GM10248 (cell line): ENCODE data around the gene SETX.

Experiments
- CTCF ChIA-PET: fragments of 300-600 bp; sonication (Branson Sonifier 250); formaldehyde crosslinking; extraction: SDS; loops from one replicate; lab custom pipeline; 2021; ENCODE audit warnings: antibody characterized with exemption; lab: Yijun Ruan, JAX
- POLR2A ChIA-PET: fragments of 350-650 bp; sonication (Branson Sonifier 250); formaldehyde crosslinking; extraction: SDS; loops from one replicate; lab custom pipeline; 2020; ENCODE audit warnings: antibody characterized with exemption; lab: Yijun Ruan, JAX
- DNase-seq: peaks from one replicate; pipeline ENCODE4 v3.0.0; 2012; ENCODE audit errors: extremely low spot score
- TF ChIP-seq, protein P1 (sequence below): IDR thresholded peaks from 2 replicates; pipeline ENCODE4 v1.5.1; 2012; ENCODE audit warnings: mild to moderate bottlenecking, low read depth; ENCODE audit errors: extremely low read depth, missing control alignments, control extremely low read depth

SETX gene

DNA sequence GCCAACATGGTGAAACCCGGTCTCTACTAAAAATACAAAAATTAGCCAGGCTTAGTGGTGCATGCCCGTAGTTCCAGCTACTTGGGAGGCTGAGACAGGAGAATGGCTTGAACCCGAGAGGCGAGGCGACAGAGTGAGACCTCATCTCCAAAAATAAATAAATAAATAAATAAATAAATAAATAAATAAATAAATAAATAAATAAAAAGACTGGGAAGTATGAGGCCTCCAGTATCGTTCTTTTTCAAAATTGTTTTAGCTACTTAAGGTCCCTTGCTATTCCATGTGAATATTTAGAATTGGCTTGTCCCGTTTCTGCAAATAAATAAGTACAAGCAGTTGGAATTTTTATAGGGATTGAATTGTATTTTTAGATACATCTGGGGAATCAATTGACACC, 3.0 kb upstream of the SETX start:
- CTCF ChIA-PET = no interaction called here
- TF ChIP-seq, protein P1, sequence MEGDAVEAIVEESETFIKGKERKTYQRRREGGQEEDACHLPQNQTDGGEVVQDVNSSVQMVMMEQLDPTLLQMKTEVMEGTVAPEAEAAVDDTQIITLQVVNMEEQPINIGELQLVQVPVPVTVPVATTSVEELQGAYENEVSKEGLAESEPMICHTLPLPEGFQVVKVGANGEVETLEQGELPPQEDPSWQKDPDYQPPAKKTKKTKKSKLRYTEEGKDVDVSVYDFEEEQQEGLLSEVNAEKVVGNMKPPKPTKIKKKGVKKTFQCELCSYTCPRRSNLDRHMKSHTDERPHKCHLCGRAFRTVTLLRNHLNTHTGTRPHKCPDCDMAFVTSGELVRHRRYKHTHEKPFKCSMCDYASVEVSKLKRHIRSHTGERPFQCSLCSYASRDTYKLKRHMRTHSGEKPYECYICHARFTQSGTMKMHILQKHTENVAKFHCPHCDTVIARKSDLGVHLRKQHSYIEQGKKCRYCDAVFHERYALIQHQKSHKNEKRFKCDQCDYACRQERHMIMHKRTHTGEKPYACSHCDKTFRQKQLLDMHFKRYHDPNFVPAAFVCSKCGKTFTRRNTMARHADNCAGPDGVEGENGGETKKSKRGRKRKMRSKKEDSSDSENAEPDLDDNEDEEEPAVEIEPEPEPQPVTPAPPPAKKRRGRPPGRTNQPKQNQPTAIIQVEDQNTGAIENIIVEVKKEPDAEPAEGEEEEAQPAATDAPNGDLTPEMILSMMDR = no peak
- no peak for DNase-seq
- POLR2A ChIA-PET = no interaction called here

DNA sequence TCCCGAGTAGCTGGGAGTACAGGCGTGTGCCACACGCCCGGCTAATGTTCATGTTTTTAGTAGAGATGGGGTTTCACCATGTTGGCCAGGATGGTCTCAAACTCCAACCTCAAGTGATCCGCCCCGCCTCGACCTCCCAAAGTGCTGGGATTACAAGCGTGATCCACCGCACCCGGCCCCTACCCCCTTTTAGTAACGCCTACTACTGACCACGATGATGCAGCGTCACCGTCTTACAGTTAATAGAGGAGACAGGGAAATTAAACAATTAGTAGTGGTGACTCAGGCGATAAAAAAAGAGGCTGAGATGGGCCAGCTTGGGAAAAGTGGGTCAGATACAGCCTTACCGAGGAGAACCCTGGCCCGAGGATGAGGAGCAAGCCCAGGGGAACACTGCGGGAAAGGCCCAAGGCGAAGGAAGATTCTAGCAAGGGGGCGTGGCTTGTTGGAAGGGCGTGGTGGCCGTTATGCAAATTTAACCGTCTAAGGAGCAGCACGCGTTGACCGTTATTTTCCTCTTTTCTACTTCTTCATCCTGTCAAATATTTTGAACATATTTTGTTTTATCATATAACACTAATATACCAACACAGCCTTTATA, 1.6 kb upstream of the SETX start:
- ChIA-PET POLR2A (no interaction called here), CTCF (no interaction called here)
- TF ChIP-seq, protein P1 = no peak
- no peak for DNase-seq

DNA sequence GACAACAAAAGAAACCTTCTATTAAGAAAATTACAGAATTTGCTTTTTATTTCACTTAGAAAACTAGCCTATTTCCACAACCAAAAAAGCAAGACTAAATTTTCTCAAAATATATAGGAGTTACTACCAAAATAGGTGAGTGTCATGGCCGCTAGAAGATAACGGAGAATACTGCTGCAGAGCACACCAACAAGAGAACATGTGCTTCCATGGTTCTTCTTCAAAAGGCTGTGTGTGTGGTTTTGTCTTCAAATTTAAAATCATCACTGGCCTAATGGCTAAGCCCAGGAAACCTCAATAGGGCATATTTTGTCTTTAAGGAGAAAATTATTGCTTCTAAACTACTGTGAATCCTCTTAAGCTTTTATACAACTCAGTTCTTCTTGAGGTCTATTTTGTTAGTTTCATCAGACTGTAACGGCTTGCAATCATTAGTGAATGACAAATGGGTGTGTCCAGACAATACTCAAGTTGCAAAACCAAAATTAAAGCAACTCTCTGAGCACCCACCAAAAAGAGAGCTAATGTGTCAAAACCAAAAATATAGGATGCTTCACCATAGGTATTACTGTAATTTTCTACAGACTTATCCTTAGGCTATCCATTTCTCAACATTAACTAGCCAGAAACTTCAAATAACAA, 3.3 kb downstream of the SETX start:
- CTCF ChIA-PET = interaction anchor here (1.5 to 1.6 kb wide), 2 partner anchors 17 to 92 kb away, joined by 3 to 4 read pairs; no protein-coding TSS in a partner anchor
- TF ChIP-seq, protein P1 = no peak
- POLR2A ChIA-PET = interaction anchor here (1.3 kb wide), 1 partner anchor 31 kb away, joined by 3 read pairs; no protein-coding TSS in a partner anchor
- DNase-seq = no peak

DNA sequence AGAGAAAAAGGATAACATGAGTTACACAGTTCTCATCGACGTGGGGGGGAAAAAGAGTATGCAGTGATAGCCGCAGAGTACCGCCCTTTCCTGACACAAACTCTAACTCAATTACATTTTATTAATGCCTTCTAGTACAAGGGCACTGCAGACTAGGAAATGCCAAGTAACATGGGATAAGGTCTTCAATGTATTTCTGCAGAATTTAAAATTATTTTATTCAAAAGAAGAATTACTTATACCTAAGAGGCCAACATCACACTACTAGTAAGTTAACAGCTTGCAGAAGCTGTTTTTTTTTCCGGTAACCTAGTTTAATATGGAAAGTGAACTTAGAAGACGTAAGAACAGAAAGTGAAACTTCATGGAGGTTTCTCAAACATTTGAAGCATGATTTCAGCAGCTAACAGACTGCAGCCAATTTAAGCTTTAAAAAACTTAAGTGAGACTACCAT, 3.9 kb downstream of the SETX start:
- TF ChIP-seq, protein P1 = no peak
- POLR2A ChIA-PET = interaction anchor here (1.3 kb wide), 1 partner anchor 31 kb away, joined by 3 read pairs; no protein-coding TSS in a partner anchor
- CTCF ChIA-PET = interaction anchor here (1.5 to 1.6 kb wide), 2 partner anchors 18 to 91 kb away, joined by 3 to 4 read pairs; no protein-coding TSS in a partner anchor
- peak; percentile 67 for DNase-seq

DNA sequence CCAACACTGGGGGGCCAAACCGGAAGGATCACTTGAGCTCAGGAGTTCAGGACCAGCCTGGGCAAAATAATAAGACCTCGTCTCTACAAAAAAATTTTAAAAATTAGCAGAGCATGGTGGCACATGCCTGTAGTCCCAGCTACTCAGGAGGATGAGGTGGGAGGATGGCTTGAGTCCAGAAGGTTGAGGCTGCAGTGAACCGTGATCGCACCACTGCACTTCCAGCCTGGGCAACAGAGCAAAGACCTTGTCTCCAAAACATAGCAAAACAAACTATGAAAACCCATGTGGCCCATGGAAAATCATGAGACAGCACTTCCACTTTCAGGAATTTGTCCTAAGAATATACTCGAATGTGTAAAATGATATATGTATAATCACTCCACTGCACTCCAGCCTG, 6.1 kb downstream of the SETX start:
- TF ChIP-seq, protein P1 = no peak
- ChIA-PET CTCF (interaction anchor here (2.0 to 2.7 kb wide), 2 partner anchors 12 to 89 kb away, joined by 4 to 10 read pairs; no protein-coding TSS in a partner anchor), POLR2A (no interaction called here)
- DNase-seq = no peak

DNA sequence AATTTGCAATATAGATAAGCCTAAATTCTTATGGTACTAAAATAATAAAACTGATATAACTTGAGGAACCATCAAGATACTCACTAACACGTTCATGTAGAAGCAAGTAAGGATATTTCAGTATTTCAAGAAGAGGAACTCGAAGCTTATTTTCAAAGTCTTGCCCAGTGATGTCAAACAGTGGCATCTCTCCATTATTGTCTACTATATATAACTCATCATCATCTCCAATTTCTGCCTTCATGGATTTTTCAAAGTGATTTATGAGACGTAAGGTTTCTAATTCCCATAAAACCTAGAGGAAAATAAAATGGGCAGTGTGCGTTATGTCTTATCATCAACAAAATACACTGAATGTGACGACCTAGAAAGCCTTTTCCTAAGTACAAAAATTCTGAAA, 8.6 kb downstream of the SETX start:
- DNase-seq = no peak
- TF ChIP-seq, protein P1 = no peak
- ChIA-PET POLR2A (no interaction called here), CTCF (interaction anchor here (0.9 to 2.7 kb wide), 3 partner anchors 9 to 94 kb away, joined by 3 to 10 read pairs (median 4); partner anchors contain the start of gene SETX)
